ENCODE results near the gene PCGF2. TPM values are rescaled to one million over a fixed set of nuclear protein-coding genes. Genes with fewer than 3 reads are reported as not detected.

PCGF2 gene
- total RNA-seq, 2 donors from 2014 or later = 3.1 to 6.9 TPM

DNA sequence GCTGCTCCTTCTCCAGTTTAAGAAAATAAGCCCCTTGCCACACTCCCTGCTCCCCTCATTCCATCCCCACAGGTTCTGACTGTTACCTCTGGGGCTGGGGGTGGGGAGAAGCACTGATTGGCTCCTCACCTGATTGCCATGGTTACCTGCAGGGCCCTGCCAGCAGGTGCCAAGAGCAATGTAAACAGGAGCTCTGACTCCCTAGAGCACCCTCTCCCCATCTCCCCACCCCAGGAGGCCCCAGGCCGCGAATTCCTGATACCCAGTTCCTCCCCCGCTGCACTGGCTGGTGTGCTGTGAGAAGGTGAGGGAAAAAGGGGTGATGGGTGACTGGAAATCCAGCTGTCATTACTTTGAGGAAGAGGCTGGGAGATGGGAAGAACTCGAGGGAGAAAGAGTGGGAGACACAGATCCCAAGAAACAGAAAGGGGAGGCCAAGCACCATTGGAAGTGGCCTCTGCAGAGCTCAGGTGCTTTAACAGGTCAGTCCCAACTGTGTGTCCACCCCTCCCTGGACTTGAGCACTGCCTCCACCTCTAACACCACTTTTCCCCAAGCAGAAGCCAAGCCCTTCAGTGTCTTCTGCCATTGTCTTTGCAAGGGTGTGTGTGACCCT is 4.5 kb downstream of the PCGF2 start:
- Mint-ChIP-seq H3K9me3 (no peaks in the 10 kb centered on the region), H3K36me3 (no peaks in the 10 kb centered on the region), H3K27ac (no peak overlapping the region)
- ATAC-seq (no peak), DNase-seq (ENCODE audit: low spot score in 2 of 2) (no peak)

DNA sequence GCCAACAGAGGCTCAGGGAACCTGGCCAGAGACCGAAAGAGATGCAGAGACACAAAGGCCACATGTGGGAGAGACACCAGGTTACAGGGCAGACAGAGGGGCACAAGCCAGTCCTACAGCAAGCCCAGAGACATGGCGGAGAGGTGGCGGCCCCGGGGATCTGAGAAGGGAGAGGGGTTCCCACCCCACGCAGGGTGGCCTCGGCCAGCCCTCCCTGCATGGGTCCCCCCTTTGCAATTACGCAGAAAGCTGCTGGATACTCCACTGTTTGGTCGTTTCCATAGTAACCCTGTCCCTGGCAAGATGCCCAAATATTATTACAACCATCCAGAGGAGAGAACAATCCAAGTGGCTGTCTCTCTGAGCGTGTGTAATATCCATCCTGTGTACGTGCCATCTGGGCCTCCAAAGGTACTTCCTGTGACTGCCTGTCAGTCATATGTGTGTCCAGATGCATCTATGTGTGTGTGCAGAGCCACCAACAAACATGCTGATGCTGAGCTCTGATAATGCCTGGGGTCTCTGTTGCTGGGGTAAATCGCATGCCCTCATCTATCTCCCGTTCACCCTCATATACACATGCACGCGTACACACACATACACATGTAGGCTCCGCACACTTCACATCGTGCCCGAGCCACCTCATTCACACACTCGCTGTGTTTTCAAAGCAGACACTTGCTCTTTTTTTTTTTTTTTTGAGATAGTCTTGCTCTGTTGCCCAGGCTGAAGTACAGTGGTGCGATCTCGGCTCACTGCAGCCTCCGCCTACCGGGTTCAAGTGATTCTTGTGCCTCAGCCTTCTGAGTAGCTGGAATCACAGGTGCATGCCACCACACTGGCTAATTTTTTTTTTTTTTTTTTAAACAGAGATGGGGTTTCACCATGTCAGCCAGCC is 5.5 kb downstream of the PCGF2 start:
- H3K27ac Mint-ChIP-seq = no peak overlapping the region
- no peak for DNase-seq (ENCODE audit: low spot score in 2 of 2)
- H3K36me3 Mint-ChIP-seq = no peaks in the 10 kb centered on the region
- ATAC-seq = peak in 1 of 2 donors; percentile 67
- no peaks in the 10 kb centered on the region for H3K9me3 Mint-ChIP-seq

DNA sequence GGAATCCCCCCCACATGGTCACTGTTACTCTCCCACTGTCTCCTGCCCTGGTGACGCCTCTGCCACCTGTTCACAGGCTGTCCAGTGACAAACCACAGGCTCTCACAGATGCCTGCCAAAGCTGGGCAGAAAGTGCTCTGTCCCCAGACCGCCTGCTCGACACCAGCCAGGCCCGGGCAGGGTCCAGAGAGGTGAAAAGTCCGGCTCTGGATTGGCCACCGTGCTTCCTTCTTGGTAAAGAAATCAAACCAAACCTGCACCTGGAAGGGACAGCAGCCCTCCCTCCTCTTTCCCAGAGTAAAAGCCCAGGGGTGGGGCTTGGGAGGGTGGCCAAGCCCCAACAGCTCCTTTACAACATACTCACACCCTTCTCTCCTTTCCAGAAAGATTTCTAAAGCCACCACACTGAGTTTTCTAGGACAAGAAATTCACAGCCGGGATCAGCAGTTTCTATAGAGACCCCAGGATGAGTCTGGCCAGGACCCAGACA is 6.2 kb downstream of the PCGF2 start:
- no peak for DNase-seq (ENCODE audit: low spot score in 2 of 2)
- Mint-ChIP-seq H3K27ac (no peak overlapping the region), H3K9me3 (no peaks in the 10 kb centered on the region), H3K36me3 (no peaks in the 10 kb centered on the region)
- no peak for ATAC-seq

DNA sequence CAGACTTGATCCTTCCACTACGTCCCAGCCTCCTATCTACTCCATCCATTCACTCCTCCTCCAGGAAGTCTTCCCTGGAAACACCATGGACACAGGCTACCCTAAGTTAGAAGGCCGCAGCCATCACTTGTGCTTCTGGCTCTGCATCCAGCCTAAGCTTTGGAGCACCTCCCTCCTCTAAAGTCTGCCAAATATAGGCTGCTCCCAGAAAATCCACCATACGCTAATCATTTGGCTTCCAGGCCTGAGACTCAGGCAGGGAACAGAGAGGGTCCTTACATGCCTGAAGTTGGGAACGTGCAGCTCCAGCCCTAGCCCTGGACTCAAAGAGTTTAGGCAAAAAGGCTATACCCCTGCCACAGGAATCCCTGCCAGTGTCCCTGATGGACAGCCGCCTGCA is 6.7 kb downstream of the PCGF2 start:
- no peak for DNase-seq (ENCODE audit: low spot score in 2 of 2)
- Mint-ChIP-seq H3K36me3 (no peaks in the 10 kb centered on the region), H3K9me3 (no peaks in the 10 kb centered on the region), H3K27ac (no peak overlapping the region)
- no peak for ATAC-seq

DNA sequence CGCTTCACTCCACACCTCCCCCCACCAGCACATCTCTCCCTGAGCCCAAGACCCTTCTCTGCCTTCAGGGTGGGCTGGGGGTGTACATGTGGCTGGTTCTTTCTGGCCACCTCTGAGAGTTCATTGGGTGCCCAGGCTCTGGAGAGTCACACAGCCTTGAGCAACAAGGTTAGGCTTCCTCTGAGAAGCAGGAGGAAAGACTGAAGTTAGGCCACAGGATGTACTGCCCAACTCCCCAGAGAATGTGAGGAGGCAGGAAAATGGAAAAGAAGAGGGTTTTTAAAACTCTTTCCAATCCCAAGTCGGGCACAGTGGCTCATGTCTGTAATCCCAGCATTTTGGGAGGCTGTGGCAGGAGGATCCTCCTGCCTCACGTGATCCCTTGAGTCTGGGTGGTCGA is 7.3 kb downstream of the PCGF2 start:
- Mint-ChIP-seq H3K27ac (no peak overlapping the region), H3K36me3 (no peaks in the 10 kb centered on the region), H3K9me3 (no peaks in the 10 kb centered on the region)
- ATAC-seq (no peak), DNase-seq (ENCODE audit: low spot score in 2 of 2) (no peak)

DNA sequence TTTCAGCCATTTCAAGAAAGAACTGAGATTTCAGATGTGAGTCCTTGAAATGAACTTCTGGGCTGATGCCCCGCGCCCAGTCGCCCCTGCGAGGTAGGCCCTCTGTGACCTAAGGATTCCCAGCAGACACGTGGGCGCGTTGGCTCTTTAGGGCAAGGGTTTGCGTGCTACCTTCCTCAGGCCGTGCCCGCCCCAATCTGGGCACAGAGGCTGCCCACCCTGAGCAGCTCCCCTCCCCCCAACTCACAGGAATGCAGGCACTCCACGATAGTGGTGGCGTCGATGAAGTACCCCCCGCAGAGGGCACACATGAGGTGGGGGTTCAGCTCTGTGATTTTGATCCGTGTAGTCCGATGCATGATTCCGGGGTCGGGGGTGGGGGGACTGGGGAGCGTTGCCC is 8.1 kb downstream of the PCGF2 start:
- ATAC-seq = no peak
- Mint-ChIP-seq H3K27ac (no peak overlapping the region), H3K9me3 (no peaks in the 10 kb centered on the region), H3K36me3 (no peaks in the 10 kb centered on the region)
- DNase-seq (ENCODE audit: low spot score in 2 of 2) = no peak

DNA sequence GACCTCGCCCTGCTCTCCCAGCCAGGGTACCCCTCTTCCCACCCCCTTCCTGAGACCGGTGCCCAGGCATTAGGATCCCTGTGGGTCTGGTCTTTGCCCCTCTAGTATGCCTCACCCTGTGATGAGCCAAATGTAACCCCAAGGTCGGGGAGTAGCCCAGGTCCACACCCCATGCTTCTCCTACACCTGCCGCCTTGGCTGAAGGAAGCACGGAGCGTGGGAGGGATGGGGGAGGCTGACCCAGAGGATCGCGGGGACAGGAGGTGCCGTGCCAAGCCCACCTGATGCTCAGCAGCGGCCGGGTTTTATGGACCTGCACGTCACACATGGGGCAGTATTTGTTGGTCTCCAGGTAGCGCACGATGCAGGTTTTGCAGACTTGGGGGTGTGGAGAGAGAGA is 8.8 kb downstream of the PCGF2 start:
- ATAC-seq = no peak
- Mint-ChIP-seq H3K36me3 (no peaks in the 10 kb centered on the region), H3K9me3 (no peaks in the 10 kb centered on the region), H3K27ac (no peak overlapping the region)
- DNase-seq (ENCODE audit: low spot score in 2 of 2) = no peak

DNA sequence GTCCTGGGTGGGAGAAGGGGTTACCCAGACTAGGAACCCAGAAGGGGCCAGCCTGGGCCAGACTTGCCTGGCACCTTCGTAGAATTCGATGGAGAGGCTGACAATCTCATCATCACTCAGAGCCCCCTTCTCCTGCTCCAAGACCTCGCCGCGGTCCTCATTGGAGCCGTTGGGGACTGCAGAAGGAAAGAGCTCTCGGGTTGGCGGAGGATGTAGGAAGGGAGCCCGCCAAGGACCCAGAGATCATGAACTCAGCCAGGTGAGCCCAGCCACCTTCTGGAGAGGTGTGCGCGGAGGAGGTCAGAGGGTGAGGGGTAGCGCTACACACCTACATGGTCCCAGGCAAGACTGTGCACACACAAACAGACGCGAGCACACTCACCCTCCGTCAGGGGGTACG is 9.4 kb downstream of the PCGF2 start:
- no peak for ATAC-seq

DNA sequence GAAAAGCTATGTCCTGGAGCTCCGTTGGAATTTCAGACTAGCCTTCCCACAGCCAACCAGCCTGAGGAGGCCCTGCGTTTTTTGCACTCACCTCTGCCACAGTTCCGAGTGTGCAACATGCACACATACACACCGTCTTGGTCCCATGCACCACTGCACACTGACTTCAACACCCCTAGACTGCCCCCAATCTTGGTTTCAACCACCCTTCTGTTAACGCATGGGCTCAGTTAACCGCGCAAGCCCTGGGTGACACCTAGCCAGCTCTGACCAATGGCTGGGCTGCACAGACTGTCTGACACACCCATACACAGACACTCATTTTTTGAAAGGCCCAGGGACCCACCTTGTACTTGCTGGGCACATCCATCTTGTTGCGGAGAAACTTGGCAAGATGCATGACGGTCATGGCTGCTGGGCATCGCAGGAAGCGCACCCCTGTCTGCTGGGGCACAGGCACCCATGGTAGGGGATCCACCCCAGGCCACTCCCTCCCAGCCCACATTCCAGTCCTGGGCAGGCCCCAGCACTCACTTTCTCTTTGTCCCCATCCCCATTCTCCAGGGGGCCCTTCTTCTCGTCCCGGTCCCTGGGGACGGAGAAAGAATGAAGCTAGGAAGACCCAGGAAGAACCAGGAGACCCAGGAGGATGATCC is 10.0 kb downstream of the PCGF2 start:
- ATAC-seq (no peak), DNase-seq (ENCODE audit: low spot score in 2 of 2) (no peak)
- Mint-ChIP-seq H3K27ac (peak overlapping the region; percentile 32 to 40), H3K9me3 (no peaks in the 10 kb centered on the region), H3K36me3 (no peaks in the 10 kb centered on the region)

More for the DNA sequence above, 9.4 kb downstream of the PCGF2 start:
- no peaks in the 10 kb centered on the region for H3K9me3 Mint-ChIP-seq
- H3K27ac Mint-ChIP-seq = peak overlapping the region; percentile 40 to 74
- no peak for DNase-seq (ENCODE audit: low spot score in 2 of 2)
- H3K36me3 Mint-ChIP-seq = no peaks in the 10 kb centered on the region

DNA sequence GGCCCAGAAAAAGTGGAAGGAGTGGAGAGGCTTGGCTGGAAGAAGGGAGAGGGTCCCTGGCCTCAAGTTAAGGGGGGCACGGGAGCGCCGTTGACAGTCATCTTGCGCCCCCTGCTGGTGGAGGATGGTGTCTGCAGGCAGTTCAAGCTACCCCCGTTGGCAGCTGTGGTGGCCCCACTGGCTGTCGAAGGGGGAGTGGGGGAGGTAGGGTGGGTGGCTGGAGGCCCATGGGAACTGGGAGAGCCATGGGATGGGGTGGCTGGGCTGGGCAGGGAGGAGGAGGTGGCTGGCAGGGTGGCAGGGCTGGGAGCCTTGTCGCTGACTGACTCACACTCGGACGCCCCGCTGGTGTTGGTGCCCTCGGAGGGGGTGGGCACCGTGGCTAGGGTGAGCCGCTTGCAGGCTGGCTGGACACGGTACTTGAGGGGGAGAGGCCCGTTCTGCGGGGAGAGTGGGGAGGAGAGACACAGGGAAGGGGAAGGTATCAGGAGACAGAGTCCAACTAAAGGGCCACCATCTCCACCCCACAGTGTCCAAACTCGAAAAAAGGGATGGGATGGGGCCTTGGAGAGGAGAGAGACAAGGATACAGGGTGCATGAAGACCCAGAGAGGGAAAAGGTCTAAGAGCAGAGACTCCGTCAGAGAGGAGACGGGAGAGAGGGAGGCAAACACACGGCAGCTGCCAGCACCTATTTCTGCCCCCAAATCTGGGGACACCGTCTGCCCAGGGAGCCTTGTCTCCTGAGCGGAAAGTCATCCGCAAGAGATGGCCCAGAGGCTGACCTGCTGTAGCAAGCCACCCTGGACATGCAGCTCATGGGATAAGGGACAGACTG is 12.8 kb downstream of the PCGF2 start:
- ATAC-seq (peak; percentile 19 to 21), DNase-seq (ENCODE audit: low spot score in 2 of 2) (peak in 1 of 2 donors; percentile 83)
- H3K9me3 Mint-ChIP-seq = no peaks in the 10 kb centered on the region
- peak overlapping the region in 1 of 2 donors; percentile 74 for H3K27ac Mint-ChIP-seq
- H3K36me3 Mint-ChIP-seq = peaks cover 10 to 11% of the 10 kb centered on the region in 2 donors

DNA sequence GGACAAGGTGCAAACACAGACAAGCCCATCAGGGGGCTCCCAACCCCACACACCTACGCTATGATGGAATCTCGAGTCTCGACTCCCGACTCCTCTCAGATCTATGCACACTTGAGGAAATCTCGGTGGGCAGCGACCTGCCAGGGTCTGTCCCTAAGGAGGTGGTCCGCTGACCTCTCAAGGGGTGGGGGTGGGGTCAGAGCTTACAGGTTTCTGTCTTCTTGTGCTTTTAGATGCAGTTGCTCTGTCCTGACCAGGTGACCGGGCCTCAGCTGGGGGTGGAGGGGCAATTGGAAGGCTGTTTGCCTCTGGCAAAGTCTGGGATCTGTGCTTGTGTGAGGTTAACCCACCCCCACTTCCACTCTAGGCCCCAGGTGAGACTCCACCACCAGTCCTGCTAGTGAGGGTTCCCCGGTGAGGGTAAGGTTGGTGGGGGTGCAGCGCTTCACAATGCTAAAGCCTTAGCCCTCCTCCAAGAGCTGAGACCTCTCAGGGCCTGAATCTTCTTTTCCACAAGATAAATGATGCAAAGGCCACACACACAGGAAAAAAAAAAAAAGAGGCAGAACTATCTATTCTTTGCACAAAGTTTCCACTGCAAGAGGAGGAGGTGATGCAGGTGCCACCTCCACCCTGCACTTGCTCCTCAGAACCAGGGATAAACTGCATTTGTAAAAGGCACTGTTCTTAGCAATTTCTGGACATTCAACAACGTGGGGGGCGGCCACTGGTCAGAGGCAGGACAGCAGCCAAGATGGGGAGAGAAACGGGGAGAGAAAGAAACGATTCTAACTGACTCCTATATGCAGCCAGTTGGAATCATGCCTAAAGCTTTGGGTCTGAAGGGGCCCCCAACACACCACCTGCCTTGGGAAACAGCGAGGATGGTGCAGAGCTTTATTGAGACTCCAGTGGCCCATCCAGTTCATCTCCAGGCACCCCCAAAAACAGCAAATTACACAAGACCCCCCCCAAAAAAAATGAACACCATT is 13.9 kb downstream of the PCGF2 start:
- DNase-seq (ENCODE audit: low spot score in 2 of 2) (no peak), ATAC-seq (no peak)
- Mint-ChIP-seq H3K27ac (peak overlapping the region; percentile 51 to 89), H3K36me3 (peaks cover 10 to 12% of the 10 kb centered on the region in 2 donors), H3K9me3 (no peaks in the 10 kb centered on the region)

DNA sequence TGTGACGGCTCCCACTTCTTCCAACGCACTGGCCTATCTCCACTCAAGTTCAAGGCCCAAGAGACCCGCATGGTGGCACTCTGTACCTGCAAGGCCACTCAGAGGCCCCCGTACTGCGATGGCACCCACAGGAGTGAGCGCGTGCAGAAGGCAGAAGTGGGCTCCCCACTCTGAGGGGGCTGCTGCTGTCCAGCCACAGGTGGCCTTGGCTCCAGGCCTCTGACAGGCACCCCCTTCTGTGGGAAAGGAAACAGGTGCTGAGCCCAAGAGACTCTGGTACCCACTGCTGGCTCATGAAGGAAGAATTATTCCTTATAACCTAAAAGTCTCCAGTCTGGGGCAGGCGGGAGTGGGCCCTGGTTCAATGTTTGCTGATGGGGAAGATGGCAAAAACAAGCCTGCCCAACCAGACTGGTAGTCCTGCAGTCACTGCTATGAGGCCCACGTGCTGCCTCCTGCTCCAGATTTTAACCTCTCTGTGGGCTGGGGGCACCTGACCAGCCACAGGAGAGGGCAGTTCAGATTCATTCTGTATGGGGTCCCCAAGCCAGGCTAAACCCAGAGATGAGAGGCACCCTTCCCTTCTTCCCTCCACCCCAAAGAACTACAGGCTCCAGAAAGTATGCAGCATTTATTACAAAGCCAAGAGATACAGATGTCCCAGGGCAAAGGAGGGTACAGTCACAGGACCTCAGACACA is 14.7 kb downstream of the PCGF2 start:
- Mint-ChIP-seq H3K9me3 (no peaks in the 10 kb centered on the region), H3K36me3 (peaks cover 10 to 13% of the 10 kb centered on the region in 2 donors), H3K27ac (peak overlapping the region; percentile 6 to 89)
- DNase-seq (ENCODE audit: low spot score in 2 of 2) (no peak), ATAC-seq (no peak)

DNA sequence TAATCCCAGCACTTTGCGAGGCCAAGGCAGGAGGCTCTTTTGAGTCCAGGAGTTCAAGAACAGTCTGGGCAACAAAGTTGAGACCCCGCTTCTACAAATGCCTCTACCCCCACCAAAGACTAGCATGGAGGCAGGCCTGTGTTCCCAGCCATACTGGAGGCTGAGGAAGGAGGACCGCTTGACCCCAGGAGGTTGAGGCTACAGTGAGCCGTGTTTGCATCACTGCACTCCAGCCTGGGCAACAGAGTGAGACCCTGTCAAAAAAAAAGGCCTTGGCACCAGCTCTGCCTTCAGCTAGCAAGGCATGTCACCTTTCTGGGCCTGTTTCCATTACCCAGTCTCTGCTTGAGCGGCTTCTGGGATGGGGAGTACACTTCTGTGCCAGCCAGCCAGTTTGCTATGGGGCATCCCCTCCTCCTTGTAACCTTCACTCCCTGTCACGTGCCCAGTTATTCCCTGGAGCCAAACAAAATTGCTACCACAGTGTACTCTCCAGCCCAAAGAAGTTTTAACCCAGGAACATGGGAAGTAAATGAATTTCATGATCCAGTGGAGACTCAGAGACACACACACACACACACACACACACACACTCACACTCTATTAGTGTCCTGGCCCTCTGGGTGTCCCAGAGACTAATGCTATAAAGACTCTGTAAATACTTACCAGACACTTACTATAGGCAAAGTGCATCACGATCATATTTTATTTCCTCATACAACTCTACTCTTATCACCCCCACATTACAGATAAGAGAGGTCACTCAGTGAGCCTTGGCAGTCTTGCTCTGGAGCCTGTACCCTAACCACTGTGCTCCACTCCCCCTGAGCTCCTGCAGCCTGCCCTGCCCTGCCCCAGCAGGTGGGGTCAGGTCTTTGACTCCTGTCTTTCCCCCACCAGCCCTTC is 15.5 kb downstream of the PCGF2 start:
- peaks cover 10 to 21% of the 10 kb centered on the region in 2 donors for H3K36me3 Mint-ChIP-seq
- DNase-seq (ENCODE audit: low spot score in 2 of 2) = no peak
- H3K27ac Mint-ChIP-seq = peak overlapping the region; percentile 6 to 89
- ATAC-seq = no peak
- H3K9me3 Mint-ChIP-seq = peaks cover 0 to 6% of the 10 kb centered on the region in 2 donors

Data from activated naive CD4-positive, alpha-beta T cell treated with anti-CD3 and anti-CD28 coated beads, Interleukin-2, amount 50 U/mL, for 72 hours (primary cell).